K562 (cell line): ENCODE measurements around the gene CRB2. TPM values are rescaled to one million over a fixed set of nuclear protein-coding genes. Genes with fewer than 3 reads are reported as not detected.

Experiments used
- ATAC-seq: fragments of 200-7000 bp; cut with Tn5 transposase; 3 replicates; pipeline ENCODE4 v1.9.1; 2020; ENCODE audit warnings: moderate library complexity
- BruUV-seq: library from RNA; stranded (reverse); fragments of 400-500 nt; replicated peaks from 2 replicates; lab custom pipeline; 2021; lab: Mats Ljungman, UMichigan
- CTCF ChIA-PET: fragments of 300-600 bp; formaldehyde crosslinking; extraction: SDS; loops from one replicate; lab custom pipeline; 2021; ENCODE audit warnings: low intra/inter-chr PET ratio; lab: Yijun Ruan, JAX
- POLR2A ChIA-PET: fragments of 300-600, 350-650 bp; sonication (Branson Sonifier 250); formaldehyde crosslinking; extraction: SDS; loops from one replicate; lab custom pipeline; 2021; ENCODE audit warnings: antibody characterized with exemption, inconsistent platforms; lab: Yijun Ruan, JAX
- DNase-seq, 4 experiments: peaks; one replicate each; pipeline versions ENCODE4 v3.0.0 to v3.0.0-alpha.2; 2011 to 2018; ENCODE audit warnings: low spot score in 3 of 4, mixed read lengths in 3 of 4; ENCODE audit errors: extremely low read depth in 1 of 4
- FAIRE-seq: peaks from 2 replicates; lab custom pipeline; 2011; peaks lifted over from hg19 to GRCh38; lab: Jason Lieb, UNC
- H2AFZ ChIP-seq: 2 replicates; pipeline ENCODE4 v1.6.0; 2011; ENCODE audit warnings: low read depth, low read length, control low read depth, inconsistent platforms
- H3K27ac ChIP-seq: fragments of 200-600 bp; 3 replicates; pipeline ENCODE4 v1.8.0; 2011; ENCODE audit warnings: low read depth, mild to moderate bottlenecking, control low read depth, inconsistent platforms, low read length, moderate library complexity, mixed read lengths; ENCODE audit errors: extremely low read depth
- H3K27me3 ChIP-seq, 2 experiments: fragments of 300-600 bp in 1 of 2; 2 replicates in 1 of 2; 3 replicates in 1 of 2; pipeline versions ENCODE4 v1.6.0 to v1.8.0; 2011; ENCODE audit warnings: inconsistent platforms in 2 of 2, low read length in 2 of 2, mild to moderate bottlenecking in 1 of 2, mixed read lengths in 1 of 2, moderate library complexity in 1 of 2; ENCODE audit not compliant: control insufficient read depth in 2 of 2, insufficient read depth in 2 of 2
- H3K36me3 ChIP-seq: fragments of 300-600 bp; 3 replicates; pipeline ENCODE4 v1.8.0; 2011; ENCODE audit warnings: mild to moderate bottlenecking, low read length, inconsistent platforms; ENCODE audit not compliant: control insufficient read depth, insufficient read depth
- H3K4me1 ChIP-seq, 2 experiments: fragments of 200-600 bp in 1 of 2; replicated peaks in 1 of 2; 2 replicates in 1 of 2; 3 replicates in 1 of 2; pipeline versions ENCODE4 v1.5.1 to v1.8.0; 2011; ENCODE audit warnings: inconsistent platforms in 2 of 2, low read length in 2 of 2, mild to moderate bottlenecking in 1 of 2, mixed read lengths in 1 of 2, moderate library complexity in 1 of 2; ENCODE audit not compliant: control insufficient read depth in 2 of 2, insufficient read depth in 2 of 2
- H3K4me2 ChIP-seq: 2 replicates; pipeline ENCODE4 v1.6.1; 2011; ENCODE audit warnings: low read length, control low read depth, inconsistent platforms, mixed read lengths; ENCODE audit not compliant: insufficient read depth
- H3K4me3 ChIP-seq: fragments of 200-600 bp; sonication (generic), shearing (Covaris generic); 2 replicates; pipeline ENCODE4 v1.5.1; 2016; ENCODE audit warnings: control low read depth, inconsistent platforms
- H3K79me2 ChIP-seq: fragments of 200-600 bp; 3 replicates; pipeline ENCODE4 v1.8.0; 2011; ENCODE audit warnings: low read length, inconsistent platforms; ENCODE audit not compliant: control insufficient read depth, insufficient read depth
- H3K9ac ChIP-seq, 2 experiments: 2 replicates each; pipeline versions ENCODE4 v1.6.0 to v1.6.1; 2011; ENCODE audit warnings: low read depth in 2 of 2, low read length in 2 of 2, control low read depth in 1 of 2, inconsistent platforms in 1 of 2, mild to moderate bottlenecking in 1 of 2, mixed read lengths in 1 of 2; ENCODE audit not compliant: insufficient read depth in 1 of 2
- H3K9me1 ChIP-seq: one replicate; pipeline ENCODE4 v1.6.0; 2011; ENCODE audit warnings: inconsistent platforms, mild to moderate bottlenecking, low read length, moderate library complexity; ENCODE audit not compliant: control insufficient read depth, insufficient read depth
- H3K9me3 ChIP-seq: replicated peaks from 2 replicates; pipeline ENCODE4 v1.5.1; 2011; ENCODE audit warnings: low read depth, low read length, inconsistent platforms; ENCODE audit not compliant: control insufficient read depth, insufficient read depth
- H4K20me1 ChIP-seq: replicated peaks from 2 replicates; pipeline ENCODE4 v1.6.1; 2011; ENCODE audit warnings: low read length, inconsistent platforms, mixed read lengths; ENCODE audit not compliant: control insufficient read depth, insufficient read depth
- CEBPB ChIP-seq: fragments of 450-650 bp; IDR thresholded peaks from 2 replicates; pipeline ENCODE4 v1.6.1; 2016; ENCODE audit warnings: missing genetic modification characterization, missing compliant biosample characterization
- ZBTB33 ChIP-seq: sonication (generic); formaldehyde crosslinking; IDR thresholded peaks from 2 replicates; pipeline ENCODE4 v1.8.1; 2023; ENCODE audit warnings: mild to moderate bottlenecking, missing genetic modification reagents
- ZSCAN32 ChIP-seq: fragments of 450-650 bp; formaldehyde crosslinking; IDR thresholded peaks from 2 replicates; pipeline ENCODE4 v1.4.0; 2020; ENCODE audit warnings: mild to moderate bottlenecking, moderate library complexity
- WGBS: fragments of 100-300 bp; shearing (Covaris generic); methylation state at CpG from one replicate; pipeline ENCODE4 v1.1.6; 2016; ENCODE audit warnings: low coverage, mixed read lengths; ENCODE audit not compliant: insufficient coverage; ENCODE audit errors: missing lambda C conversion rate; 5-methylcytosine and 5-hydroxymethylcytosine counted together
- in situ Hi-C: fragments of 300-500 bp; cut with MboI; formaldehyde crosslinking; loops from 4 replicates; pipeline ENCODE4 v1.15.0; 2018; ENCODE audit warnings: inconsistent platforms, mixed read lengths
- intact Hi-C: fragments of 100-400 bp; cut with micrococcal nuclease; formaldehyde crosslinking; loops from 2 replicates; pipeline ENCODE4 v1.14.2; 2022
- polyA plus RNA-seq, 8 experiments: library from polyadenylated mRNA; depleted of rRNA in 4 of 8; stranded (reverse) in 5 of 8; unstranded in 3 of 8; fragments of >200 nt; fragmentation: Nextera tagmentation in 2 of 8; fragmentation: Illumina TruSeq in 1 of 8; extraction: Ambion mirVana in 2 of 8; extraction: Trizol in 1 of 8; gene quantifications; 2 replicates each; pipeline versions ENCODE4 v1.2.1 to v1.2.3, GENCODE V29; 2011 to 2014; ENCODE audit warnings: inconsistent platforms in 1 of 8, missing spikeins in 1 of 8
- total RNA-seq, 7 experiments: library from RNA; depleted of rRNA in 6 of 7; stranded (reverse); fragments of >200 nt in 6 of 7; fragmentation: Illumina TruSeq in 2 of 7; extraction: Trizol in 2 of 7; gene quantifications; 2 replicates each; pipeline versions ENCODE4 v1.2.1 to v1.2.3, GENCODE V29; 2011 to 2021; ENCODE audit warnings: low replicate concordance in 1 of 7

The CRB2 gene
- total and polyA plus RNA-seq, 9 of the 15 experiments (the other 6 are each of a cell fraction or from before 2014, with no cell fraction given): 0.13 to 1.2 (median 0.25) TPM; not detected in 2

DNA sequence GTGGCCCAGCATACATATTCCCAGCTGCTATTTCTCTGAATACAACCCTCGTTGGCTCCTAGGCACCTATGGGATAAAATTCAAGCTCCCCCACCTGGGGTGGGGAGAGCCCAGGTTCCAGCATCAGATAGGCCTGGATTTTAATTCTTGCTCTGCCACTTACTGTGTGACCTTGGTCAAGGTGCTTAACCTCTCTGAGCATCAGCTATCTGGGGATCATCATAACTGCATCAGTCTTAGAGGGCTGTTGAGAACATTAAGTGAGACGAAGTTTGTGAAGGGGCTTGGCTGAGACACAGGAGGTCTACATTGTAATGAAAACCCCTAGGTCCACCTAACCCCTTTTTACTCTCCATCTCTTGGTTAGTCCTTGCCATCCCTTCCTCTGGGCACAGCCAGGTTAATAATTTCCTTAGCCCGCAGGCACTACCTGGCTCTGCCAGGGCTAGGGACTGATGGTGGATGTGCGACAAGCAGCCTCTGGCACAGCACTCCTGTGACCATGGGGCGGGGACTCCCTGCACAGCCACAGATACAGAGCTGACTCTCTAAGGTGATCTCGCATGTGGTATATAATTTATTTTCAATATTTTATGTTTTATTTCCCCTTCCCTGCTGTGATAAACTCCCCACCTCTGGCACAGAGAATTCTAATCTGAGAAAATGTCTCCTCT lies 68.7 kb downstream of the CRB2 start (continued):
- no peak for TF ChIP-seq ZSCAN32 (CRISPR knock-in tag)

DNA sequence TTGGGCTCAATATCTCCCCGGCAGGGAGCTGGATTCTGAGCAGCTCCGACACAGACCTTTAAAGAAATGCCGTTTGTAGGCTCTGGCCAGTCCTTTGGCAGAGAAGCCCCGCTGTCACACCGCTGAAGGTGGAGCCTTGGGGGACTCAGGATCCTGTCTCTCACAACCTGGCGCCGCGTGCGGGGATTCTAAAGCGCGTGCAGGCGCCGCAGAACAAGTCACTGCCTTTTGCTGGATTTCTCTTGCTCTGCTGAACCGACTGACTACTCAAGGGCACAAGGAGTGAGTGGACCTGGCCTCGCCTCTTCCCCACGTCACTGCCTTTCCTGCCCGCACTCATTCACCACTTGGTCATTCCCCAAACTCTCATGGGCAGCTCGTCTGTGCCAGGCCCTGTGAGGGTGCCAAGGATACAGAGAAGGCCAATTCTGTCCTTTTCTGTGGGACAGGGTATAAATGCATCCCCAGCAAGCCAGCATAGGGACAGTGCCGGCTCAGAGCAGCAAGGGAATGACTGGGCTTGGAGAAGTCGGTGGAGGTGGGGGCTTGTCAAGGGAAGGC lies 69.3 kb downstream of the CRB2 start:
- no peak for FAIRE-seq
- intact Hi-C loops: no loop called here
- TF ChIP-seq ZBTB33 (CRISPR knock-in tag) (0 out of 2 replicates have a peak, but pooled peaks have one; percentile 19), CEBPB (no peak)
- DNase-seq: no peak
- in situ Hi-C loops: no loop called here
- no TSS peak for BruUV-seq
- no peak for ATAC-seq
- H3K4me1 ChIP-seq: peaks cover 0 to 2% of the 10 kb centered on the region in 2 experiments; a peak in 1 of 5 replicates
- no peak overlapping the region for H3K9ac ChIP-seq
- CTCF ChIA-PET: no interaction called here
- no peaks in the 10 kb centered on the region for H3K9me3 ChIP-seq
- H3K79me2 ChIP-seq: no peaks in the 10 kb centered on the region
- H3K4me2 ChIP-seq: no peak overlapping the region
- H3K36me3 ChIP-seq: no peaks in the 10 kb centered on the region
- 67% methylated on average over 20 of the region's 20 CpGs for whole genome bisulfite sequencing
- no peaks in the 10 kb centered on the region; the same call in none of the 2 replicates for H4K20me1 ChIP-seq
- H3K4me3 ChIP-seq: no peak overlapping the region
- no peak overlapping the region for H3K27ac ChIP-seq
- no peak overlapping the region for H2AFZ ChIP-seq
- H3K27me3 ChIP-seq: no peaks in the 10 kb centered on the region
- no peaks in the 10 kb centered on the region for H3K9me1 ChIP-seq
- POLR2A ChIA-PET: interaction anchor here (0.9 to 1.4 kb wide), 3 partner anchors 9 to 43 kb away, joined by 3 to 4 read pairs (median 3); no protein-coding TSS in a partner anchor
